Progenitor cell of endocrine pancreas (in vitro differentiated cells): Measurements from ENCODE around the gene CBFA2T3. TPM values are rescaled to one million over a fixed set of nuclear protein-coding genes. Genes with fewer than 3 reads are reported as not detected.

Source experiments
- DNase-seq: peaks from one replicate; pipeline ENCODE4 v3.0.0; 2021; ENCODE audit warnings: low spot score; ENCODE audit not compliant: unreplicated experiment
- H3K27ac Mint-ChIP-seq: 2 replicates; pipeline ENCODE4 v1.8.0; 2021; ENCODE audit warnings: mild to moderate bottlenecking, moderate library complexity, mixed read lengths
- H3K27me3 Mint-ChIP-seq: 2 replicates; pipeline ENCODE4 v1.8.0; 2021; ENCODE audit warnings: mixed read lengths
- H3K36me3 Mint-ChIP-seq: 2 replicates; pipeline ENCODE4 v1.8.0; 2022; ENCODE audit warnings: mixed read lengths; ENCODE audit not compliant: insufficient read depth
- H3K4me1 Mint-ChIP-seq: 2 replicates; pipeline ENCODE4 v1.8.0; 2021; ENCODE audit warnings: low read depth, mixed read lengths
- H3K4me3 Mint-ChIP-seq: 2 replicates; pipeline ENCODE4 v1.8.0; 2021; ENCODE audit warnings: low read depth, mild to moderate bottlenecking, moderate library complexity, mixed read lengths
- H3K9me3 Mint-ChIP-seq: 2 replicates; pipeline ENCODE4 v1.8.0; 2021; ENCODE audit warnings: low read depth, mixed read lengths
- CTCF ChIP-seq: fragments of 200-600 bp; sonication (generic); IDR thresholded peaks from one replicate; pipeline ENCODE4 v1.5.0; 2021; ENCODE audit warnings: antibody characterized with exemption, mild to moderate bottlenecking; ENCODE audit not compliant: unreplicated experiment
- total RNA-seq: library from RNA; stranded (reverse); gene quantifications from 2 replicates; pipeline ENCODE4 v1.2.1, GENCODE V29; 2021

The CBFA2T3 gene
- total RNA-seq, 1 donor from 2014 or later: 12.9 TPM

DNA sequence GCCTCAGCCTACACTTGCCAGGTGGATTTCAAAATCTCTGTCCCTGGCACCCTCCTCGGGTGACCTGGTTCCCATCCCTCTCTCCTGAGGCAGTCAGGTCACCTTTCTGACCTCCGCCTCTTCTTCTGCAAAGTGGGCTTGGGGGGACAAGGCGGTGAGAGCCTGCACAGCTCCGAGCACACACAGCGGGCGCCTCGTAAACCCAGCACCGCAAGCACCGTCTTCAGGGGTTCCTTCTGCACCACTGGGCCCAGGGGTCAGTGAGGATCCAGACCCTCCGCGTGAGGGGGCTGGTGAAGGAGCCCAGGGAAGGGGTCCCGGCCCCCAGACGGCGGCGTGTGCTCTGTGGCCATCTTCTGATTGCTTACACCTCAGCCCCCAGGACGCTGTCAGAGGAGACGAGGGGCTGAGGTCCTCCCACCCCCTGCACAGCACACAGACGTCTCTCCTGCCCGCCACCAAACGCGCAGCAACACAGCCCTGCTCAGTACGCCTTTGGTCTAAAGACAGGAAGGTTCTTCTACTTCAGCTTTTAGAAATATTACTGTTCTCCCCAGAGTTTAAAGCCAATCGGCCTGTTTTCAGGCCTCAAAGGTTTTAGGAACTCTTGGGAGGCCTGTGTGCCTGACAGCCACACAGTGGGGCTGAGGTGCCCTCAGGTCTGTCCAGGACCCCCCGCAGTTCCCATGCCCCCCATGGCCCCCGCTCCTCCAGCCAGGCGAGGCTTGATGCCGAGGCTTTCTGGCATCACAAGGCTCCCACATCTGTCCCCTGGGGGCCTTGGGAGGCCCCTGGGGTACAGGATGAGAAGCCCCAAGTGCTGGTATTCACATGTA is 2.7 kb downstream of the CBFA2T3 start:
- TF ChIP-seq CTCF: no peak
- Mint-ChIP-seq H3K27ac (no peak overlapping the region), H3K27me3 (peaks cover 5% of the 10 kb centered on the region), H3K4me1 (no peaks in the 10 kb centered on the region), H3K9me3 (no peaks in the 10 kb centered on the region), H3K36me3 (no peaks in the 10 kb centered on the region), H3K4me3 (no peak overlapping the region)
- DNase-seq: no peak

- Mint-ChIP-seq H3K4me1 (no peaks in the 10 kb centered on the region), H3K4me3 (no peak overlapping the region), H3K27ac (no peak overlapping the region), H3K36me3 (no peaks in the 10 kb centered on the region), H3K9me3 (no peaks in the 10 kb centered on the region), H3K27me3 (peaks cover 5% of the 10 kb centered on the region)
- TF ChIP-seq CTCF: no peak
- DNase-seq: no peak
Measured at GRCh38 chr16:88973415-88974050, 3.5 kb downstream of the CBFA2T3 start.

GRCh38 chr16:88973007-88973410 is 4.0 kb downstream of the CBFA2T3 start:
- TF ChIP-seq CTCF: no peak

DNA sequence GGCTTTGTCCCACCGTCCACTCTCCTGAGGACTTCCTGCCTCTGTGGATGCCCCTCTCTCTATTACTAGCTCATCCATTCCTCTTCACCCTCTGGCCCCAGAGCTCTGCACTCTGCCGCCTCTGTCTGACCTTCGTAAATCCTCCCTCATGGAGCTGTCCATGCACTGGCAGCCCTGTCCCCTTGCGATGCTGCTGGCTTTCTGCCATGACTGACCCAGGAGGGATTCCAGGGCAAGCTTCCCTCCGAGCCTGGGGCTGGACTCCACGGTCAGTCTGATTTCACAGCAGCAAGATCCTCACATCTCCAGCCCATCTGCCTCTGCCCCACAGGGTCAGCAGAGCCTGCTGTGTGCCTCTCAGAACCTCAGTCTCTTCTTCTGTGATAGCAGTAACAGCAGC is 4.7 kb downstream of the CBFA2T3 start:
- no peak for TF ChIP-seq CTCF
- H3K27ac Mint-ChIP-seq: no peak overlapping the region
- no peaks in the 10 kb centered on the region for H3K36me3 Mint-ChIP-seq
- H3K27me3 Mint-ChIP-seq: peaks cover 5% of the 10 kb centered on the region
- H3K9me3 Mint-ChIP-seq: no peaks in the 10 kb centered on the region
- H3K4me3 Mint-ChIP-seq: no peak overlapping the region
- no peak for DNase-seq
- no peaks in the 10 kb centered on the region for H3K4me1 Mint-ChIP-seq

More at GRCh38 chr16:88973007-88973410, 4.0 kb downstream of the CBFA2T3 start:
- Mint-ChIP-seq H3K27ac (no peak overlapping the region), H3K4me1 (no peaks in the 10 kb centered on the region), H3K36me3 (no peaks in the 10 kb centered on the region), H3K27me3 (peaks cover 5% of the 10 kb centered on the region), H3K9me3 (no peaks in the 10 kb centered on the region), H3K4me3 (no peak overlapping the region)
- DNase-seq: no peak

GRCh38 chr16:88971371-88972097 is 5.5 kb downstream of the CBFA2T3 start:
- no peak overlapping the region for H3K4me3 Mint-ChIP-seq
- peaks cover 5% of the 10 kb centered on the region for H3K27me3 Mint-ChIP-seq
- no peaks in the 10 kb centered on the region for H3K9me3 Mint-ChIP-seq
- DNase-seq: no peak
- H3K27ac Mint-ChIP-seq: no peak overlapping the region
- no peak for TF ChIP-seq CTCF
- H3K4me1 Mint-ChIP-seq: no peaks in the 10 kb centered on the region
- H3K36me3 Mint-ChIP-seq: no peaks in the 10 kb centered on the region
